ENCODE results near the gene ALK. TPM values are rescaled to one million over a fixed set of nuclear protein-coding genes. Genes with fewer than 3 reads are reported as not detected.

The ALK gene
- total RNA-seq, 1 experiment from 2014 or later: not detected

DNA sequence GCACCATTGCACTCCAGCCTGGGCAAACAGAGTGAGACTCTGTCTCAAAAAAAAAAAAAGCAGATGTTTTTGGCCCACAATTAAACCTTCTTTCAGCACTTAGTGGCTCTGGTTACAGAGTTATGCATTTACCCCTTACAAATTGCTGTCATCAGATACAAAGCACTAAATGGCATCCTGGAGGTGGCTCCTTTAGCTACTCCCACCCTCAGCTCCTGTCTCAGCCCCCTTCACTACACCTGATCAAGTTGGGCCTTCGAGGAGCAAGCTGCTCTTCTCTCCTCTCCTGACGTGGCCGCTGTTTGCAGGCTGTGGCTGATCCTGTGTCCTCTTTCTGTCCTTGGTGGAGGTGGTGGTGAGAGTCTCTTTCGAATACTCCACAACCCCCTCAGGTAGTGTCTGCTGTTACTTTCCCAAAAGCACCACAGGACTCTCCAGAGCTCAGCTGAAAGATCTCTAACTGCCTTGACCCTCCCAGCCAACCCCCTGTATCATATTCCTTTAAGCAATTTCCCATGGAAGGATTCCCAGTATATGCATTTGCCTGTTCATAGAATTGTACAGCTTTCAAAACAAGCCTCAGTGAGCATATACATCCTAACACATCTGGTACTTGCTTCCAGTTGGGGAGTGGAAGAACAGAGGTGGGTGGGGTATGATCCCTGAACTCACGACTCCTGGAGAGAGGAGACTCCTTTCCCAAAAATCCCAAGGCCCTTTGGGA, 520.3 kb downstream of the ALK start:
- H2AK5ac ChIP-seq (ENCODE audit: insufficient read length, low read length): no peak overlapping the region
- no peaks in the 10 kb centered on the region for H3K23me2 ChIP-seq (ENCODE audit: insufficient read length, low read depth, low read length, poor library complexity, severe bottlenecking)
- no CpG with 5 or more reads among the region's 5 CpGs for WGBS (ENCODE audit: extremely low coverage, insufficient read length, low lambda C conversion rate)
- no peak overlapping the region for H2BK12ac ChIP-seq (ENCODE audit: insufficient read length, low read depth, low read length)
- Mint-ChIP-seq H3K36me3 (ENCODE audit: insufficient read depth in 1 of 3, low read depth in 3 of 3) (no peaks in the 10 kb centered on the region), H3K4me3 (no peak overlapping the region), H3K9me3 (no peaks in the 10 kb centered on the region; a peak in 1 of 5 replicates), H3K27me3 (ENCODE audit: low read depth) (no peaks in the 10 kb centered on the region), H3K4me1 (peaks cover 4 to 6% of the 10 kb centered on the region in 2 experiments; a peak in 3 of 4 replicates), H3K27ac (no peak overlapping the region)
- no peaks in the 10 kb centered on the region for H3K79me1 ChIP-seq (ENCODE audit: insufficient read depth, low read depth, low read length, poor library complexity, severe bottlenecking)
- no peak overlapping the region for H3K4ac ChIP-seq (ENCODE audit: low read depth, low read length)
- H4K8ac ChIP-seq (replicated peaks; ENCODE audit: insufficient read length, low read depth, low read length): no peak overlapping the region
- H2BK20ac ChIP-seq (ENCODE audit: low read depth, low read length, poor library complexity, severe bottlenecking): no peak overlapping the region
- H2BK120ac ChIP-seq (ENCODE audit: low read depth, low read length, poor library complexity, severe bottlenecking): no peak overlapping the region
- no peak overlapping the region for H4K91ac ChIP-seq (ENCODE audit: insufficient read length, low read depth, low read length)
- no peaks in the 10 kb centered on the region for H3K4me1 ChIP-seq (ENCODE audit: insufficient read depth, low read length)
- H3T11ph ChIP-seq (ENCODE audit: low read length): no peak overlapping the region
- H3K9me3 ChIP-seq (ENCODE audit: control insufficient read depth, low read depth, low read length): no peaks in the 10 kb centered on the region
- H3K27ac ChIP-seq (ENCODE audit: insufficient read length, low read depth, low read length): no peak overlapping the region
- no peak overlapping the region for H2AFZ ChIP-seq (ENCODE audit: low read length)
- H3K18ac ChIP-seq (ENCODE audit: insufficient read length, low read depth, low read length): no peak overlapping the region
- no peak overlapping the region for H2BK15ac ChIP-seq (ENCODE audit: low read depth, low read length)
- DNase-seq: no peak
- H2BK5ac ChIP-seq (ENCODE audit: insufficient read length, low read length): no peak overlapping the region
- no peak overlapping the region for H4K5ac ChIP-seq (ENCODE audit: insufficient read length, low read depth, low read length)
- no peak overlapping the region for H3K23ac ChIP-seq (ENCODE audit: insufficient read length, low read depth, low read length)
- no peak overlapping the region for H3K14ac ChIP-seq (ENCODE audit: insufficient read depth, low read length)
- no peaks in the 10 kb centered on the region for H4K20me1 ChIP-seq (ENCODE audit: control insufficient read depth, insufficient read depth, insufficient read length)
- no peaks in the 10 kb centered on the region for H3K79me2 ChIP-seq (ENCODE audit: insufficient read depth, low read length)
- H3K9ac ChIP-seq (ENCODE audit: extremely low read depth, insufficient read length, low read length): no peak overlapping the region
- H3K4me2 ChIP-seq (ENCODE audit: insufficient read depth, insufficient read length, low read length): no peak overlapping the region
- no peaks in the 10 kb centered on the region for H3K27me3 ChIP-seq (ENCODE audit: insufficient read depth, low read length)
- no peak overlapping the region for H3K56ac ChIP-seq (ENCODE audit: insufficient read length, low read depth, low read length)
- TF ChIP-seq, protein P1, sequence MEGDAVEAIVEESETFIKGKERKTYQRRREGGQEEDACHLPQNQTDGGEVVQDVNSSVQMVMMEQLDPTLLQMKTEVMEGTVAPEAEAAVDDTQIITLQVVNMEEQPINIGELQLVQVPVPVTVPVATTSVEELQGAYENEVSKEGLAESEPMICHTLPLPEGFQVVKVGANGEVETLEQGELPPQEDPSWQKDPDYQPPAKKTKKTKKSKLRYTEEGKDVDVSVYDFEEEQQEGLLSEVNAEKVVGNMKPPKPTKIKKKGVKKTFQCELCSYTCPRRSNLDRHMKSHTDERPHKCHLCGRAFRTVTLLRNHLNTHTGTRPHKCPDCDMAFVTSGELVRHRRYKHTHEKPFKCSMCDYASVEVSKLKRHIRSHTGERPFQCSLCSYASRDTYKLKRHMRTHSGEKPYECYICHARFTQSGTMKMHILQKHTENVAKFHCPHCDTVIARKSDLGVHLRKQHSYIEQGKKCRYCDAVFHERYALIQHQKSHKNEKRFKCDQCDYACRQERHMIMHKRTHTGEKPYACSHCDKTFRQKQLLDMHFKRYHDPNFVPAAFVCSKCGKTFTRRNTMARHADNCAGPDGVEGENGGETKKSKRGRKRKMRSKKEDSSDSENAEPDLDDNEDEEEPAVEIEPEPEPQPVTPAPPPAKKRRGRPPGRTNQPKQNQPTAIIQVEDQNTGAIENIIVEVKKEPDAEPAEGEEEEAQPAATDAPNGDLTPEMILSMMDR (conservative IDR thresholded peaks at IDR 0.05): no peak
